ENCODE data around the gene TBKBP1.
"Not testable (repeated sequence)": the region's sequence is repeated elsewhere in the genome, so short reads cannot be mapped to it uniquely, and the experiment has no call there.

Gene TBKBP1

GRCh38 chr17:47682138-47682537 lies 11.8 kb upstream of the TBKBP1 start:
- no peak for DNase-seq

- DNase-seq, result not testable (repeated sequence)
Observed at GRCh38 chr17:47682727-47683126, 11.2 kb upstream of the TBKBP1 start.

- DNase-seq, result no peak
Observed at GRCh38 chr17:47684025-47684424, 9.9 kb upstream of the TBKBP1 start.

GRCh38 chr17:47684535-47685193 lies 9.3 kb upstream of the TBKBP1 start:
- DNase-seq, result no peak

GRCh38 chr17:47685556-47686275 lies 8.2 kb upstream of the TBKBP1 start:
- no peak for DNase-seq

GRCh38 chr17:47686276-47686635 lies 7.7 kb upstream of the TBKBP1 start:
- no peak for DNase-seq

GRCh38 chr17:47686664-47687327 lies 7.2 kb upstream of the TBKBP1 start:
- DNase-seq, result no peak

GRCh38 chr17:47687328-47687690 lies 6.7 kb upstream of the TBKBP1 start:
- no peak for DNase-seq

GRCh38 chr17:47687748-47688147 lies 6.2 kb upstream of the TBKBP1 start:
- DNase-seq, result no peak

- no peak for DNase-seq
Observed at GRCh38 chr17:47690121-47690520, 3.8 kb upstream of the TBKBP1 start.

- DNase-seq, result no peak
Observed at GRCh38 chr17:47692137-47692894, 1.6 kb upstream of the TBKBP1 start.

- no peak for DNase-seq
Observed at GRCh38 chr17:47692895-47693730, 848 bp upstream of the TBKBP1 start.

GRCh38 chr17:47694581-47695428 lies 844 bp downstream of the TBKBP1 start:
- DNase-seq, result peak; percentile 67

- DNase-seq, result no peak
Observed at GRCh38 chr17:47695429-47696376, 1.7 kb downstream of the TBKBP1 start.

GRCh38 chr17:47696717-47697642 lies 3.0 kb downstream of the TBKBP1 start:
- no peak for DNase-seq

- no peak for DNase-seq
Observed at GRCh38 chr17:47697906-47698711, 4.1 kb downstream of the TBKBP1 start.

- peak; percentile 82 for DNase-seq
Observed at GRCh38 chr17:47698749-47699535, 5.0 kb downstream of the TBKBP1 start.

GRCh38 chr17:47699536-47699840 lies 5.5 kb downstream of the TBKBP1 start:
- DNase-seq, result no peak

Data from activated naive CD4-positive, alpha-beta T cell treated with anti-CD3 and anti-CD28 coated beads, Interleukin-2, amount 50 U/mL, for 16 hours (primary cell).